ENCODE measurements around the gene CAMTA1.

Gene CAMTA1

DNA sequence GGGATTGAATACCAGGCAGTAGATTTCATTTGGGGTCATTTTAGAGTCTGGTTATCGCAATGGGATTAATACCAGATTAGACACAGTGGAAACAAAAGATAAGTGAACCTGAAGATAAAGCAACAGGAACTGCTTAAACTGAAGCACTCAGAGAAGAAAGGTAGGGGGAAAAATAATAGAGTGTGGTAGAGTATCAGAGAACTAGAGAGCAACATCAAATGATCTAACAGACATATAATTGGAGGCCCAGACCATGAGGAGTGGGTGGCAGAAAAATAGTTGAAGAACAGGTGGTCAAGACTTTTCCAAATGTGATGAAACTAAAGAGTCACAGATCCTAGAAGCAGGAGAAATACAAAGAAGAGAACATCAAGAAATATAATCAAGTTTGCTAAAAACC is 484.3 kb downstream of the CAMTA1 start:
- DNase-seq: no peak

GRCh38 chr1:7274256-7274655 is 489.0 kb downstream of the CAMTA1 start:
- DNase-seq: no peak

DNA sequence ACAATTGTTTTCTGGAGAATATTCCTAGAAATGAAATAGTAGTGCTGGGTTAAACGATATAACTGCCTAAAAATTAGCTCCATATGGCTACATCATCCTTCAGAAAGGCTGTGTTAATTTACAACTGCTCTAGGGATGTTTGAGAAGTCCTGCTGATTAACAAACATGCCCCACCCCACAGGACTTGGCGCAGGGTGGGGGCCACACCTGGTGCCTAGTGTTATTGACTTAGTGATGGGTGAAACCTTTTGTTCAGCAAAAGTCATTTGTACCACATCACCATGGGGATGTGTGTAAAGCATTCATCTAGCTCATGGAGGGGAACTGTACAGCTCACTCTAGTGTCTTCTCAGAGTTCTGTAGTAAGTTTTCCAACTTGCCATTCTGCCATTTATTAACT is 492.8 kb downstream of the CAMTA1 start:
- no peak for DNase-seq

- no peak for DNase-seq
These were observed 493.8 kb downstream of the CAMTA1 start for GRCh38 chr1:7278827-7279765.

DNA sequence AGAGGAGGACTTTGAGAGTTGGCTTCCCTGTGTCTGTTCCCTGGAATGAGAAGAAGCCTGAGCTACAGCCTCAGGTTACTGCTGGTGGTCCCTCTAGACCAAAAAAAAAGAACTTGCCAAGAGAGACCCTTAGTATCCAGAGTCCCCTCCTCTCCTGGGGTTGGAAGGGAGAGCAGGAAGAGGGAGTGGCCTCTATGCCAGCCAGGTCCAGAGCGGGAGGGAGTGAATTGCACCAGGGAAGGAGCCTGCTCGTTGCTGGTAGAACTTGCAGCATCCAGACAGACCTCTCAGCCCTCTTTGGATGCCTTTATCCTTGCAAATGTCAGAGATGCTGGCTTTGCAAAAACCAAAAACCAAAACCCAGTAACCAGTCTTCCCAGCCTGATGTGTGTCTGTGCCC is 494.5 kb downstream of the CAMTA1 start:
- DNase-seq: no peak

DNA sequence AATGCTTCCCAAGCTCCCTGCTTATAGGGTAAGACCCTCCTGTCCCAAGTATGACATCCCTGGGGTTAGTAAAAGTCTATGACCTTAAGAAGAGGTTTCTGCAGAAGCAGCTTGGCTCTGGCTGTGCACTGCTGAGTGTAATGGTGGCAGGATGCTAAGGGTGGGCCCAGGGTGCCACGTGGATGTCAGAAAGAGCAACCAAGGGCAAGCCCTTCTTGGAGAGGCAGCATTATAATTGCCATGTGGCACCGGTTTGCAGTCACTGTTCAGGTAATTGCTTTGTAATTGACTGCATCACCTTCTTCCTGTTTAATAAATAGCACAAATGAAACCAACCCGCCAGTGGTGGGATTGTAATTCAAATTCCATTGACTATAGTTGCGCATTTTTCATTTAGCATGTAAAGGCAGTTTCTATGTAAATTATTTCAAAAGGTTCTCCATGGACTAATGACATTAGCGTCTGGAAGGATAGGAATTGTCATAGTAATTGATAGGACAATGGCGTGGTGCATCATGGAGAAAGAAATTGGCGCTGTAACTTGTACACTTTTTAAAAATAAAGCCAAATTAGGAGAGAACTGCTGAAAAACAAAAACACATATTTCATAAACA is 495.2 kb downstream of the CAMTA1 start:
- DNase-seq: peak in 1 of 2 experiments; percentile 13

- no peak for DNase-seq
These were observed 496.6 kb downstream of the CAMTA1 start for GRCh38 chr1:7281821-7282220.

DNA sequence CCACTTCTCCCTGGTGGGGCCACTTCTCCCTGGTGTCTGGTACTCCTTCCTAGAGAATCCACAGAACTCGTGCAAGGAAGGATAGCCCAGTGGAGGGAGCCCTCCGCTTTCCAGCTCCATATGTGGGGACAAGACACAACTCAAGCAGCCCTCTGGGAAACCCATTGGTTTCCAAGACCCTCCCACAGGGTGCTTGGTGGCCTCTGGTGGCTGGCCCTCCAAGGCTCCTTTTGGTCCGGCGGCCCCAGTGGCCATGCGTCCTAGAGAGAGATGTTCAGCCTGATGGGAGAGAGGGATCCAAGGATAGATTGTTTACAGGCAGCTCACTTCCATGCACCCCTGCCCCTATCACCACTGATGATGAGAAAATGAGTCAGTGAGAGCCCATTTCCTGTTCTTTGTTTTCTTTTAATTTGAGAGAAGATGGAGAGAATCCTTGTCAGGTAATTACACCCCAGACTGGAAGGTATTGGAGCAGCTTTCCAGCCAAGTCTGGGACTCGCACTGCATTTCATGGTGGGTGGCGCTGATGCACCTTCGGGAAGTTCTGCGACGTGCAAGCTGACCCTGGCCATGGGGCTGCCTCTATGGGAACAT is 499.7 kb downstream of the CAMTA1 start:
- DNase-seq: no peak

- DNase-seq: no peak
These were observed 500.7 kb downstream of the CAMTA1 start for GRCh38 chr1:7285856-7286454.

GRCh38 chr1:7287013-7287412 is 501.8 kb downstream of the CAMTA1 start:
- no peak for DNase-seq

- no peak for DNase-seq
These were observed 503.7 kb downstream of the CAMTA1 start for GRCh38 chr1:7288992-7289391.

- DNase-seq: no peak
These were observed 504.4 kb downstream of the CAMTA1 start for GRCh38 chr1:7289694-7290093.

DNA sequence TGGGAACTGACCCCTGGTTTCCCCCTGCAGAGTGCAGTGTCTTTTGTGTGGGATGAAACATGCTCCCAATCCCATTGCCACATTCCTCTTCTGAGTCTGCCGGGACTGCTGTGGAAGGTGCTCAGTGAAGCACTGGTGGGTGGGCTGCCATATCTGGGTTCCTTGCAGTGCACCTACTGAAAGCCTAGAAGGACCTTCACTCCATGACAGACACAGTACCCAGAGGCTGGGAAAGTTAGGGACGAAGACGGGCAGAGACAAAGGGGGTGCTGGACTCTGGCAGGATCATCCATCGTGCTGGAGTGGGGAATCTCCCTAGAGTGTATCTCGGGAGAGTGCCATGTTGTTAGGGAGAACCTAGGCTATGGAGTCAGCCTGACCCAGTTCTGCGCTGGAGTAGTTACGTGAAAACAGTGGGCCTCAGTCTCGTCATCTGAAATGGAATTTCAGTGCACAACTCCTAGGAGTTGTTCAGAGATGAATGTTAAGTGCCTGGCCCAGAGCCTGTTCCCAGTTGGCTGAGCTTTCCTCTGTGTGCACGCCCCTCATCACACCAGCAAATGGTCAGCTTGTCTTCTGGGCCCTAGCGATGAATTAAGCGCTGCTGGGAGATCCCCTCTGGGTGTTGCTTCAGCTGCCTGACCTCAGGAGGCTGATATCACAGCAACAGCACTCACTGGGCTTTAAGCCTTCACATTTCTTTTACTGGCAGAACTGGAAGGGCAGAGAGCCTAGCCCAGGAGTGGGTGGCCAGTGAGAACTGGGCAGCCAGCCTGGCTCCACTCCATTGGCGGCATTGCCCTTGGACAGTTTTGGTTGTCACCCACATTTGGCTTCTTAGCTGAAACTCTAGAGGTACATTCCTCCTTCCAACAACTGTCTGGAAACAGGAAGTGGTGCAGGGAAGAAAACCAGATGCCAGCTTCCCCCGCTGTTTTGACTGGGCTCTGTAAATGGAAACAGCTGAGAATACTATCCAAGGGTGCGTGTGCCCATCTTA is 506.0 kb downstream of the CAMTA1 start:
- no peak for DNase-seq

- no peak for DNase-seq
These were observed 506.9 kb downstream of the CAMTA1 start for GRCh38 chr1:7292036-7292681.

DNA sequence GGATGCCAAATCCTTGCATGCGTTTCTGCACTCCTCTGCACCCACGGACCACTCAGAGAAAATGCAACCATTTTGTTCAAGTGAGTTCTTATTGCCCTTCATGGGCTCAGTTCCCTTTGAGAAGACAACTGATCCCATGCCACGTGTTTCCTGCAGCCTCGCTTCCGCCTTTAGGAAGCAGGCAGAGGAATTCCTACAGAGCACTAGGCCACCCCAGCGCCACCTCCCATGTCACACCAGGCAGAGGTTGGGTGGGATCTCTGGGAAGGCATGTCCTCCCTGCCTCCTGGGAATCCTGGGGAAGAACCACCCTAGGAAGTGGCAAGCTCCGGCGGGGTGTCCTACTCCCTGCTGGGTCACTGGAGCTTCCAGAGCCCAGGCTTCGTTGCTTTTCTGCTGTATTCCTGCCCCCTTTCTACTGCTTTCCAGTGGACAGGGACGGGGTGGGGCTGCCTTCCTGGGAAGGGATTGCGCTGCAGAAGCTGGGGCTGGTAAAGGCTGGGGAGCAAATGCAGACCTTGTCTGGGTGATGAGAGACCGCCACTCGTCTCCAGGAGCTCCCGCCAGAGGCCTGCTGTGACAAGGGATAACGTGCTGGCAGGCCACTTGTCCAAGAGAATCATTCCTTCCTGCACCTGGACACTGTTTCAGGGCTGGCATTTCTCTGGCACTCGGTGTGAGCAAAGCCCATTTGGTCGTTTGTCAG is 507.6 kb downstream of the CAMTA1 start:
- no peak for DNase-seq

GRCh38 chr1:7293702-7294629 is 508.7 kb downstream of the CAMTA1 start:
- DNase-seq: no peak

GRCh38 chr1:7294636-7295035 is 509.4 kb downstream of the CAMTA1 start:
- no peak for DNase-seq

DNA sequence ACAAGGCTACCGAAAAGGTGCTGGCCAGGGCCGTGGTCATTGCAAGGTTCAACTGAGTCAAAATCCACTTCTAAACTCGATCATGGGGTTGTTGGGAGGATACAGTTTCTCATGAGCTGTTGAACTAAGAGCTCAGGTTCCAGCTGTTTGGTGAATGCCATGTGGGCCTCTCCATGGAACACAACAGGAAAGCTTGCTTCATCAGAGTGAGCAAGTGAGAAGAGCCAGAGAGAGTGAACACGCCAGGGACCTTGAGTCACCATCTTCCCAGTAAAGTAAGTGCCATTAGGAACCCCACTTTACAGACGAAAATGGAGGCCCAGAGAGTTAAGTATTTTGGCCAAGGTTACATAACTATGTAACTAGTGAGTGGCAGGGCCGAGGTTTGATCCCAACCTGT is 510.7 kb downstream of the CAMTA1 start:
- no peak for DNase-seq

DNA sequence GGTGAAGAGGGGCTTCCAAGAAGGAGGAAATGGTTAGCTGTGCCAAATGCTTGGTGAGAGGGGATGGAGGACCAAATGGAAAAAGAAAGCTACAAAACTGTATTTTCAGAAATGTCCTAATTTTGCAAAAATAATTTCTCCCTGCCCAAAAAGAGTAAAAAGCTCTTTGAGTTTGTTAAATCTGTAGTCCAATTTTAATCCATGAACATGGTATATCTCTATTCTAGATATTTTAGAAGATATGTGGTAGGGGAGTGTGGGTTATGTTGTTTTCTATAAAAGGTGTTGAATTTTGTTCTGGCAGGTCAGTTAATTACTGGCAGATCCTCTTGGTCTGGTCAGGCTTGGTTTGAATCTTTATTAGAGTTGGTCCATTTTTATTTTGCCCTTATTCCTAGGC is 511.7 kb downstream of the CAMTA1 start:
- DNase-seq: no peak

- no peak for DNase-seq
These were observed 512.9 kb downstream of the CAMTA1 start for GRCh38 chr1:7298145-7298544.
